Heart right ventricle (tissue), 16 donors: ENCODE measurements around the gene AKAP11. TPM values are rescaled to one million over a fixed set of nuclear protein-coding genes. Genes with fewer than 3 reads are reported as not detected.

Experiments
- ATAC-seq, 8 donors: fragments of 200-7000 bp; cut with Tn5 transposase; one replicate each; pipeline ENCODE4 v1.9.1; 2020; ENCODE audit warnings: mild to moderate bottlenecking in 8 of 8, moderate library complexity in 8 of 8, moderate number of reproducible peaks in 1 of 8
- DNase-seq, 2 donors: peaks; one replicate each; pipeline ENCODE4 v3.0.0-alpha.2; 2020
- H3K27ac ChIP-seq, 10 donors: fragments of 200-600 bp; sonication (generic) in 2 of 10; one replicate each; pipeline versions ENCODE4 v1.5.0 to v1.8.0; 2020 to 2022; ENCODE audit warnings: mild to moderate bottlenecking in 3 of 10
- H3K27me3 ChIP-seq, 7 donors: fragments of 200-600 bp; one replicate each; pipeline ENCODE4 v1.8.0; 2021 to 2022; ENCODE audit warnings: mild to moderate bottlenecking in 2 of 7
- H3K36me3 ChIP-seq, 9 donors: fragments of 200-600 bp; sonication (generic) in 1 of 9; one replicate each; pipeline versions ENCODE4 v1.5.0 to v1.8.0; 2020 to 2022; ENCODE audit warnings: mild to moderate bottlenecking in 2 of 9
- H3K4me1 ChIP-seq, 9 donors: fragments of 200-600 bp; sonication (generic) in 1 of 9; one replicate each; pipeline versions ENCODE4 v1.5.0 to v1.8.0; 2020 to 2022; ENCODE audit warnings: mild to moderate bottlenecking in 4 of 9
- H3K4me3 ChIP-seq, 10 donors: fragments of 200-600 bp; sonication (generic) in 2 of 10; one replicate each; pipeline versions ENCODE4 v1.5.0 to v1.8.0; 2020 to 2022; ENCODE audit warnings: mild to moderate bottlenecking in 7 of 10, moderate library complexity in 2 of 10
- H3K9me3 ChIP-seq, 11 donors: fragments of 200-600 bp in 10 of 11; sonication (generic) in 2 of 11; one replicate each; pipeline versions ENCODE4 v1.5.0 to v1.8.0; 2013 to 2022; ENCODE audit warnings: mild to moderate bottlenecking in 2 of 11, control low read depth in 1 of 11, moderate library complexity in 1 of 11
- WGBS, 2 donors: extraction: QIAGEN DNeasy Blood & Tissue Kit; methylation state at CpG; one replicate each; pipeline ENCODE4 v1.1.7; 2013; ENCODE audit warnings: inconsistent platforms in 1 of 2; 5-methylcytosine and 5-hydroxymethylcytosine counted together
- intact Hi-C, 10 donors: fragments of 100-400 bp; cut with DNase I; formaldehyde crosslinking; loops; one replicate each; pipeline versions ENCODE4 v1.11.1 to v1.14.2; 2022
- polyA plus RNA-seq, 2 donors: library from polyadenylated mRNA; stranded (reverse); fragments of 200-250 nt; gene quantifications; one replicate each; pipeline ENCODE4 v1.2.3, GENCODE V29; 2013
- total RNA-seq, 10 donors: library from RNA; stranded (reverse); fragmentation: NEBNext Ultra II Directional in 3 of 10; extraction: Animal tissue kit (Norgen Biotek cat#: 25700) in 3 of 10; gene quantifications; one replicate each; pipeline versions ENCODE4 v1.2.1 to v1.2.4, GENCODE V29; 2021 to 2023
- TF ChIP-seq, protein P1 (sequence below), 9 donors: fragments of 200-600 bp; sonication (generic) in 2 of 9; IDR thresholded peaks; one replicate each; pipeline versions ENCODE4 v1.5.0 to v1.8.0; 2021 to 2022; ENCODE audit warnings: antibody characterized with exemption in 9 of 9, mild to moderate bottlenecking in 5 of 9, moderate library complexity in 1 of 9
- donor health status: Arrhythmogenic right ventricular cardiomyopathy.
- donor health status: ischemic (EF 13 %, LVEDD 7.1; RV severe dilation, severe dysfunction).
- donor health status: healthy with polysubstance abuse.
- donor health status: DM: no; HTN: yes; CAD: no.
- donor health status: DM: no; HTN: no; CAD: no.
- donor health status: ischemic (EF 25% LVEDD 6.9; RV normal size, moderate dysfunction).
- donor health status: ischemic (EF 25% LVEDD 5.7; RV mildly dilated, moderate dysfunction).
- donor health status: healthy.
- donor health status: DM: yes; HTN: yes; CAD: no.
- donor health status: Ischemic cardiomyopathy.
- donor health status: ischemic (EF 35%, LVEDD 5.7; RV mildly dilated, moderate dysfunction).
- donor health status: nonischemic (EF 11% LVEDD 7.7; RV severe dilation, severe dysfunction).
- donor health status: DM: yes; HTN: yes; CAD: no.
- donor health status: PGD.
- donor health status: ischemic (EF 29% LVEDD 5.4; RV normal size, mild dysfunction).
- donor health status: nonischemic (EF 23%, LVEDD 6.1; RV moderate dilation, normal function).

The AKAP11 gene
- total and polyA plus RNA-seq, 12 donors = 3.6 to 36.2 (median 28.1) TPM

DNA sequence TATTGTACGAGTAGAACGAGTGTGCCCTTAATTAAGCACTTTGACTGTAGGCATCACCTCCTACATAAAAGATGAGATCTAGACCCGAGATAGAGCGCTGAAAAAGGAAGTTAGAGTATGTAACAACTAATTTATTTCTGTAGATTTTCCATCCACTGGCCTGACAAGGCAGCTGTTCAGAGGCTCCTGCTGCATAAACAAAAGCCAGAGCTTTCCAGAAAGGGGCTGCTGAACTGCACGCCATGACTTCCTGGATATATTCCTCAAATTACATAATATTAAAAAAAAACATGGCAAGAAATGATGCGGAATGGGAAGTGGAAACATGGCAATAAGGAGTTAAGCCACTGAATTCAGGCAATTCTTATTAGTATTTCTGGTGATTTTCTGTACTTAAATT is 89.7 kb downstream of the AKAP11 start:
- 62 to 75% methylated on average over 6 of the region's 6 CpGs for WGBS, 2 donors
- ATAC-seq = no peak

DNA sequence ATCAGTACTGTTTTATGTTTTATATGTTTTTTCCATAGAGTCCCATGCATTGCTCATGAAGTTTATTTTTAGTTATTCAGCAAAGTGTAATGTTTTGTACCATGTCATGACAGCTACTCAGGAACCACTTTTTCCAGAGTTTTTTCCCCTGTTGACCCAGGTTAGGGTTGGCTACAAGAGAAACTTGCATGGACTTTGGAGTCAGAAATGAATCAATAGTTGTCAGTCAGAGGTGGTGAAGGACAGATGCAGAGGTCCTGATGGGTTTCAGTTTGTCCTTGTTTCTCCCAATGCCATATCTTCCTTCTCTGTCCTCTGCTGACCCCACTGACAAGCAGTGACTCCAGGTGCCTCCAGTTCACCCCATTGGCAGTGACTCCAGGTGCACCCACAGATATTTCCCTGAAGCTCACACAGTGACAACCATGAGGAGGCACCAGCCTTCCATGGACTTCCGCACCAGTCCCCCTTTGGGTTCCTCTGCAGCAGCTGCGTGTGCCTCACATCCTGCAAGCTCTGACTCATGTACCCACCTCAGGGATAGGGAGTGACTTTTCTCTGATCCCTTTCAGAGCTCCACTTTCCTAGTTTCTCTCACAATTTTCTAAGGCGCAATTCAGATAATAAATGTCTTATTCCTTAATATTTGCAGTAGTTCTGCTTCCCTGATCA is 92.1 kb downstream of the AKAP11 start:
- ATAC-seq (no peak), DNase-seq (no peak)
- peaks cover 0 to 5% (median 0%) of the 10 kb centered on the region in 7 donors for H3K27me3 ChIP-seq
- H3K36me3 ChIP-seq = no peaks in the 10 kb centered on the region
- H3K9me3 ChIP-seq = no peaks in the 10 kb centered on the region
- intact Hi-C loops = no loop called here
- H3K4me3 ChIP-seq = no peak overlapping the region
- TF ChIP-seq, protein P1, sequence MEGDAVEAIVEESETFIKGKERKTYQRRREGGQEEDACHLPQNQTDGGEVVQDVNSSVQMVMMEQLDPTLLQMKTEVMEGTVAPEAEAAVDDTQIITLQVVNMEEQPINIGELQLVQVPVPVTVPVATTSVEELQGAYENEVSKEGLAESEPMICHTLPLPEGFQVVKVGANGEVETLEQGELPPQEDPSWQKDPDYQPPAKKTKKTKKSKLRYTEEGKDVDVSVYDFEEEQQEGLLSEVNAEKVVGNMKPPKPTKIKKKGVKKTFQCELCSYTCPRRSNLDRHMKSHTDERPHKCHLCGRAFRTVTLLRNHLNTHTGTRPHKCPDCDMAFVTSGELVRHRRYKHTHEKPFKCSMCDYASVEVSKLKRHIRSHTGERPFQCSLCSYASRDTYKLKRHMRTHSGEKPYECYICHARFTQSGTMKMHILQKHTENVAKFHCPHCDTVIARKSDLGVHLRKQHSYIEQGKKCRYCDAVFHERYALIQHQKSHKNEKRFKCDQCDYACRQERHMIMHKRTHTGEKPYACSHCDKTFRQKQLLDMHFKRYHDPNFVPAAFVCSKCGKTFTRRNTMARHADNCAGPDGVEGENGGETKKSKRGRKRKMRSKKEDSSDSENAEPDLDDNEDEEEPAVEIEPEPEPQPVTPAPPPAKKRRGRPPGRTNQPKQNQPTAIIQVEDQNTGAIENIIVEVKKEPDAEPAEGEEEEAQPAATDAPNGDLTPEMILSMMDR (IDR thresholded peaks at IDR 0.05) = no peak
- H3K27ac ChIP-seq = no peak overlapping the region
- 71 to 81% methylated on average over 3 of the region's 3 CpGs for WGBS, 2 donors
- no peaks in the 10 kb centered on the region for H3K4me1 ChIP-seq

More for the DNA sequence above, 89.7 kb downstream of the AKAP11 start:
- Histone ChIP-seq H3K27ac (no peak overlapping the region), H3K9me3 (no peaks in the 10 kb centered on the region), H3K4me3 (no peak overlapping the region), H3K4me1 (no peaks in the 10 kb centered on the region), H3K27me3 (peaks cover 0 to 5% (median 0%) of the 10 kb centered on the region in 7 donors), H3K36me3 (no peaks in the 10 kb centered on the region)
- TF ChIP-seq, protein P1 (IDR thresholded peaks at IDR 0.05) = no peak
- intact Hi-C loops = no loop called here
- no peak for DNase-seq

DNA sequence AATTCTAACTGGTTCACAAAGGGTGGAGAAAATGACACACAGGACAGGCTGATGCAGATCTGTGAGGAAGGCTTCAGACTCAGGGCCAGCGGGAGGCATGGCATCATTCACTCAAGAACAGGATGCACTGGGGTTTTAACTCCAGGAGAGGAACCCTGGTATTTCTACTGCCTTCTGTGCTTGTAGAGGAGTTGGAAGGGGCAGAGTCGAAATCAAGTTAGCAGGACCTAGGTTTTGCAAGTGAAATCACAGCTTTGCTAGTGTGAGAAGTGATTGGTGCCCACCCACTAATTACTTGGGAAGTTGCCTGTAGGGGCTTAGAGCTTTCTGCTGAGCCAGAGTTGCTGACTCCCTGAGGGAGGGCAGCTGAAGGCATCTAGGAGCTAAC is 92.7 kb downstream of the AKAP11 start:
- Histone ChIP-seq H3K4me1 (no peaks in the 10 kb centered on the region), H3K4me3 (no peak overlapping the region), H3K27me3 (peaks cover 0 to 5% (median 0%) of the 10 kb centered on the region in 7 donors), H3K27ac (no peak overlapping the region), H3K9me3 (no peaks in the 10 kb centered on the region), H3K36me3 (no peaks in the 10 kb centered on the region)
- TF ChIP-seq, protein P1 (IDR thresholded peaks at IDR 0.05) = no peak
- ATAC-seq (no peak), DNase-seq (no peak)
- intact Hi-C loops = no loop called here
- WGBS, 2 donors = 6 to 17% methylated on average over 2 of the region's 2 CpGs

DNA sequence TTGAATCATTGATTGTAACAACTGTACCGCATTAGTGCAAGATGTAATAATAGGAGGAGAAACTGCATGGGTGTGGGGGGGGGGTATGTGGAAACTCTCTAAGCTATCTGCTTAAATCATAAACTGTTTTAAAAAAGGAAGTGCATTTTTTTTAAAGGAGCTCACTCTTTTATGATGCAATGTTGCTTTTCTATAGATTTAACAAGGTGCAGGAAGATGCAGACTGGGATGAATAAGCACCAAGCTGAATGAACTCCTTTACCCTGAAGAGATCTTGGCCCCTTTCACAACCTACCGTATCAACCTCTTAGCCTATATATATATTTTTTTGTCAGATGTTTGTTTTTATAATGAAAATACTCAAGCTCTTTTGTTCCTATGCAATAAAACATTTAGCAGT is 95.9 kb downstream of the AKAP11 start:
- DNase-seq (no peak), ATAC-seq (no peak)
- no peak overlapping the region for H3K4me3 ChIP-seq
- H3K4me1 ChIP-seq = no peaks in the 10 kb centered on the region
- H3K27me3 ChIP-seq = peaks cover 0 to 5% (median 0%) of the 10 kb centered on the region in 7 donors
- H3K9me3 ChIP-seq = no peaks in the 10 kb centered on the region
- intact Hi-C loops = no loop called here
- WGBS, 2 donors = 83 to 89% methylated on average over 2 of the region's 2 CpGs
- H3K36me3 ChIP-seq = no peaks in the 10 kb centered on the region
- no peak overlapping the region for H3K27ac ChIP-seq
- TF ChIP-seq, protein P1 (IDR thresholded peaks at IDR 0.05) = no peak
